ENCODE measurements around the gene ZNF614.
"Not testable (repeated sequence)": the region's sequence is repeated elsewhere in the genome, so short reads cannot be mapped to it uniquely, and the experiment has no call there.

DNA sequence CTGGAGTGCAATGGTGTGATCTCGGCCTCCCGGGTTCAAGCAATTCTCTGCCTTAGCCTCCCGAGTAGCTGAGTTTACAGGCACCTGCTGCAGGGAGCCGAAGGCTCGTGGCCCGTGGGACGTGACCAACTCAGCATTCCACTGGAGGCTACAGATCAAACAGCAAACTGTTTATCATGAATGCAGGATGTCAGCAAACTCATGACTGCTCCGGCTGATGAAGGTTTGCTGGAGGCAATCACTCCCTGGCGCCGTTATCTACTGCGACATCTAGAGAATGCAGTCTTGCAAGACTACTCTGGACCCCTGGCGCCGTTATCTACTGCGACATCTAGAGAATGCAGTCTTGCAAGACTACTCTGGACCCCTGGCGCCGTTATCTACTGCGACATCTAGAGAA is 52.4 kb downstream of the ZNF614 start:
- not testable (repeated sequence) for TF ChIP-seq CTCF, POLR2A (IDR thresholded peaks at IDR 0.05)

All from Peyer's patch (tissue), 4 donors.